Immature natural killer cell (primary cell): ENCODE results near the gene ENSA. TPM values are rescaled to one million over a fixed set of nuclear protein-coding genes. Genes with fewer than 3 reads are reported as not detected.
A peak's percentile ranks its signal among the peaks of the same experiment; 100 is the strongest.
"Not testable (repeated sequence)": the region's sequence is repeated elsewhere in the genome, so short reads cannot be mapped to it uniquely, and the experiment has no call there.

Experiments
- DNase-seq, 3 donors: peaks; one replicate each; pipeline ENCODE4 v3.0.0; 2022; ENCODE audit warnings: mixed read lengths in 1 of 3
- H3K27ac Mint-ChIP-seq, 6 donors: one replicate each; pipeline ENCODE4 v1.8.0; 2020; ENCODE audit warnings: mixed read lengths in 6 of 6, mild to moderate bottlenecking in 5 of 6, inconsistent platforms in 4 of 6, moderate library complexity in 3 of 6
- H3K27me3 Mint-ChIP-seq, 3 donors: one replicate each; pipeline ENCODE4 v1.8.0; 2020 to 2021; ENCODE audit warnings: low read depth in 3 of 3, mild to moderate bottlenecking in 3 of 3, mixed read lengths in 3 of 3, moderate library complexity in 3 of 3, inconsistent platforms in 1 of 3
- H3K36me3 Mint-ChIP-seq, 3 donors: one replicate each; pipeline ENCODE4 v1.8.0; 2020; ENCODE audit warnings: mixed read lengths in 3 of 3, inconsistent platforms in 2 of 3, mild to moderate bottlenecking in 2 of 3
- H3K4me1 Mint-ChIP-seq, 2 donors: one replicate each; pipeline ENCODE4 v1.8.0; 2020; ENCODE audit warnings: inconsistent platforms in 2 of 2, mild to moderate bottlenecking in 2 of 2, mixed read lengths in 2 of 2, moderate library complexity in 1 of 2
- H3K4me3 Mint-ChIP-seq, 5 donors: one replicate each; pipeline ENCODE4 v1.8.0; 2020; ENCODE audit warnings: mild to moderate bottlenecking in 5 of 5, mixed read lengths in 5 of 5, inconsistent platforms in 3 of 5, moderate library complexity in 3 of 5
- H3K9me3 Mint-ChIP-seq, 6 donors: one replicate each; pipeline ENCODE4 v1.8.0; 2020; ENCODE audit warnings: mild to moderate bottlenecking in 6 of 6, mixed read lengths in 6 of 6, inconsistent platforms in 4 of 6, moderate library complexity in 3 of 6
- polyA plus RNA-seq, 3 donors: library from polyadenylated mRNA; unstranded; fragments of 300-500 nt; fragmentation: Illumina TruSeq; gene quantifications; one replicate each; pipeline ENCODE4 v1.2.3, GENCODE V29; 2021

ENSA gene, protein sequence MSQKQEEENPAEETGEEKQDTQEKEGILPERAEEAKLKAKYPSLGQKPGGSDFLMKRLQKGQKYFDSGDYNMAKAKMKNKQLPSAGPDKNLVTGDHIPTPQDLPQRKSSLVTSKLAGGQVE
- polyA plus RNA-seq: 10 to 100 TPM; 52.2 to 97.5 (median 82.3) TPM

DNA sequence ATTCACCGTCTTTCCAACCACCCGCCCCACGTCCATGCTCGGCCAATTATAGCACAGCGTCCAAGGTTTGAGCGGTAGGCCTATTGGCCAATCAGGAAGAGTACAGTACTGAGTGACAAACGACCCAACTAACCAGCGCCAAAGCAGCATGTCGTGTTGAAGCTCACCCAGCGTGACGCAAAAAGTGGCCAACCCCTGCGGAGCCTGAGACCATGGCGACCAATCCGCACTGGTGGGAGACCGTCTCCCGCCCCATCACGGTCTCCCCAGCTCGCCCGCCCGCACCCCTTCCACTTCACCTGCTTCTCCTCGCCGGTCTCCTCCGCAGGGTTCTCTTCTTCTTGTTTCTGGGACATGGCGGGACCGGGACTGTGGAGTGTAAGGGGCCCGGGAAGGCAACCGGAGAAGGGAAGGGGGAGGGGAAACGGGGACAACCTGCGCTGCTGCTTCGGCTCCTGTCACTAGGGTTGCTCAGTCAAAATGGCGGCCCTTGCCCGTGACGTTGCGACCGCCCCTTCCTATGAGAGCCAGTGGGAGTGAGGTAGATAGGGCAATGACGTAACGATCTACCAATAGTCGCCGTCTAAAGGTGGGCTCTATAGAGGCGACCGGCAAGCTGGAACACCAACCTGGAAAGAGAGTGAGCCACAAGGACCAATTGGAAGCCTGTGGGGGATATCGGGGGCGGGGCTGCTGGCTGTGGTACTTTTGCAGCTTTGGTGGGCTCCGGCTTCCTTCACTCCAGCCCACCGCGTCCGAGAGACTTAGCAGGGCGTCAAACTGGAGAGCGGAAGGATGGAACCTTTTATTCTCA is at the start of gene ENSA:
TSS of gene ENSA (minus strand) at position 498 of the 814 bp plus-strand sequence. CDS start at position 356, 142 bp downstream.
- Mint-ChIP-seq H3K27ac (no peak within 1 kb of the TSS), H3K9me3 (no peaks in the 10 kb centered on the region), H3K27me3 (peaks cover 0 to 4% (median 2%) of the 10 kb centered on the region in 3 donors), H3K36me3 (peaks cover 18 to 23% (median 20%) of the 10 kb centered on the region in 3 donors), H3K4me3 (no peak within 1 kb of the TSS), H3K4me1 (peaks cover 3 to 4% of the 10 kb centered on the region in 2 donors)
- DNase-seq: peak; percentile 98

DNA sequence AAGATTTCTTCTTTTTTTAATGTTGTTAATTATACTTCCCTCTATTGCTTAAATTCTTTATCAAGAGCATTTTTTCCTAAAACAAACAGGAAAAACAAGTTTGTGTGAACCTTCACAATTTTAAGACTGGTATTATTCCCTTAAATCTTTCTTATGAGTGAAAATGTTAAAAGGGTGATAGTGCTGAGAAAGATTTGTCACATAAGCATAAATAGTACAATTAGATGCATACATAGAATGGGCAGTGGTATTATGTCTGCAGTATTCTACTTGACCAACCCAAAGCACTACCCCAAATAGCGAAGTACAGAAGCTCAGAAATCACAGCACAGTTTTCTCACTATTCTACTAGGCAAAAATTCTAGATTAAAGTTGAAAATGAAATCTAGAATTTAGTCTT is 49.6 kb upstream of the ENSA start:
- peaks cover 0 to 3% (median 0%) of the 10 kb centered on the region in 3 donors for H3K27me3 Mint-ChIP-seq
- no peaks in the 10 kb centered on the region for H3K9me3 Mint-ChIP-seq
- peaks cover 0 to 7% (median 3%) of the 10 kb centered on the region in 3 donors for H3K36me3 Mint-ChIP-seq
- DNase-seq: no peak
- peaks cover 10 to 23% of the 10 kb centered on the region in 2 donors for H3K4me1 Mint-ChIP-seq
- H3K4me3 Mint-ChIP-seq: no peak overlapping the region
- H3K27ac Mint-ChIP-seq: no peak overlapping the region

DNA sequence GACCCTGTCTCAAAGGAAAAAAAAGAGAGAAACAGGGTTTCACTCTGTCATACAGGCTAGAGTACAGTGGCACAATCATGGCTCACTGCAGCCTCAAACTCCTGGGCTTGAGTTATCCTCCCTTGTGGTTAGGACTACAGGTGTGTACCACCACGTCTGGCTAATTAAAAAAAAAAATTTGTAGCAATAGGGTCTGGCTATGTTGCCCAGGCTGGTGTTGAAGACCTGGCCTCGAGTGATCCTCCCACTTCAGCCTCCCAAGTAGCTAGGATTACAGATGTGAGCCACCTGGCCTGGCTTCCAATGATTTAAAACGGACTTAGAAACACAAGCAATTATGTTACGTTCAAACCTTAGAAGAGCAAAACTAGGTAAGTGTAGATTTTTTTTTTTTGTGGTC is 45.5 kb upstream of the ENSA start:
- no peak for DNase-seq
- peaks cover 0 to 4% (median 0%) of the 10 kb centered on the region in 3 donors for H3K36me3 Mint-ChIP-seq
- H3K27me3 Mint-ChIP-seq: no peaks in the 10 kb centered on the region
- no peak overlapping the region for H3K4me3 Mint-ChIP-seq
- no peak overlapping the region for H3K27ac Mint-ChIP-seq
- peaks cover 2 to 6% of the 10 kb centered on the region in 2 donors for H3K4me1 Mint-ChIP-seq
- no peaks in the 10 kb centered on the region for H3K9me3 Mint-ChIP-seq

DNA sequence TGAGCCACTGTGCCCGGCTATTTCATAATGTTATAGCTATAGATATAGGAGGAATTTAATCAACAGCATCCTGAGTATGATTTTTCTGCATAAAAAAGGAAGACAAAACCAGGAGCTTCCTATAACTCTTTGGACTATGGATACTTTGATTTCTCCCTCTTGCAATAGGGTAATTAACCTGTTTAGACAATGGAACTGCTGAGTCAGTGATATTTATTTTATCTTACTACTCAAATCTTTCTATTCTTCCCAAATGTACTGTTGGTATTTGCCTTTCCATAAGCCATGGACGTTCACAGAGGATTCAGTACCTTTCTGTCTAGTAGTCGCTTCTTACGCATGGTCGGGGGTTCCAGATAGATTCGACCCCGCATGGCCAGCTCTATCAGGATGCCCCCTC is 33.9 kb upstream of the ENSA start:
- DNase-seq: no peak
- Mint-ChIP-seq H3K27me3 (no peaks in the 10 kb centered on the region), H3K9me3 (no peaks in the 10 kb centered on the region), H3K36me3 (peaks cover 19 to 31% (median 22%) of the 10 kb centered on the region in 3 donors), H3K4me1 (peaks cover 6 to 8% of the 10 kb centered on the region in 2 donors), H3K4me3 (no peak overlapping the region), H3K27ac (no peak overlapping the region)

DNA sequence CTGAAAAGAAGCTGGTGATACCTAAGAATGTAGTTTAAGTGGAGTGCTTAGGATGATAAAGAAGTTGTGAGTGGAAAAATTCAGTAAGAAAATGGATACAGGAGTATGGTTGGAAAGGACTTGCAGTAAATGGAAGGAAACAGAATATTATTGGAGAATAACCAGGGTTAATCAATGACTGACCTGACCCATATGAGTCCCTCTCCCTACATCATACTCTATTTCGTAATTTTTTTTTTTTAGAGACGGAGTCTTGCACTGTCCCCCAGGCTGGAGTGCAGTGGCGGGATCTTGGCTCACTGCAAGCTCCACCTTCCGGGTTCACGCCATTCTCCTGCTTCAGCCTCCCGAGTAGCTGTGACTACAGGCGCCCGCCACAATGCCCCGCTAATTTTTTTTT is 33.4 kb upstream of the ENSA start:
- Mint-ChIP-seq H3K27ac (peak overlapping the region in 1 of 6 donors; percentile 14), H3K4me3 (no peak overlapping the region), H3K4me1 (peaks cover 6 to 8% of the 10 kb centered on the region in 2 donors), H3K27me3 (no peaks in the 10 kb centered on the region), H3K36me3 (peaks cover 17 to 35% (median 24%) of the 10 kb centered on the region in 3 donors), H3K9me3 (no peaks in the 10 kb centered on the region)
- DNase-seq: no peak

DNA sequence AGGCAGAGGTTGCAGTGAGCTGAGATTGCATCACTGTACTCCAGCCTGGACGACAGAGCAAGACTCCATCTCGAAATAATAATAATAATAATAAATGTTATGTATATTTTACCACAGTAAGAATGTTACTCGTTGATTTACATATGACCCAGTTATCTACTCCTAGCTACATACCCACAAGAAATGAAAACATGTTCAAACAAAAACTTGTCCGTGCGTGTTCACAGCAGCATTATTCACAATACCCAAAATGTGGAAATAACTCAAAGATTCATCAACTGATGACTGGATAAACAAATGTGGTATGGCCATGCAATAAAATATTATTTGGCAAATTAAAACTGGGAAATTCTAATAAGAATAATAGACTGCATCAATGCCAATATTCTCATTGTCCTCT is 31.7 kb upstream of the ENSA start:
- Mint-ChIP-seq H3K4me1 (peaks cover 5 to 6% of the 10 kb centered on the region in 2 donors), H3K27me3 (no peaks in the 10 kb centered on the region), H3K9me3 (no peaks in the 10 kb centered on the region), H3K27ac (no peak overlapping the region), H3K4me3 (no peak overlapping the region), H3K36me3 (peaks cover 20 to 40% (median 20%) of the 10 kb centered on the region in 3 donors)
- no peak for DNase-seq

DNA sequence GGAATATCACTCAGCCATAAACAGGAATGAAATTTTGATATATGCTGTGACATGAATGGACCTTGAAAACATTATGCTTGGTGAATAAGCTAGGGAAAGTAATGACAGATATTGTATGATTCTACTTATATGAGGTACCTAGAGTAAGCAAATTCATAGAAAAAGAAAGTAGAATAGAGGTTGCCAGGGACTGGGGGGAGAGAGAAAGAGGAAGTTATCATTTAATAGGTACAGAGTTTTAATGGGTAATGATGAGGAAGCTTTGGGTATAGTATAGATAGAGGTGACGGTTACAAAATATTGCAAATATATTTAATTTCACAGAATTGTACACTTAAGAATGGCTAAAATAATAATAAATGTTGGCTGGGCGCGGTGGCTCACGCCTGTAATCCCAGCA is 31.2 kb upstream of the ENSA start:
- Mint-ChIP-seq H3K36me3 (peaks cover 20 to 43% (median 20%) of the 10 kb centered on the region in 3 donors), H3K4me3 (no peak overlapping the region), H3K27me3 (no peaks in the 10 kb centered on the region), H3K9me3 (no peaks in the 10 kb centered on the region), H3K27ac (no peak overlapping the region), H3K4me1 (peaks cover 4 to 6% of the 10 kb centered on the region in 2 donors)
- DNase-seq: no peak

DNA sequence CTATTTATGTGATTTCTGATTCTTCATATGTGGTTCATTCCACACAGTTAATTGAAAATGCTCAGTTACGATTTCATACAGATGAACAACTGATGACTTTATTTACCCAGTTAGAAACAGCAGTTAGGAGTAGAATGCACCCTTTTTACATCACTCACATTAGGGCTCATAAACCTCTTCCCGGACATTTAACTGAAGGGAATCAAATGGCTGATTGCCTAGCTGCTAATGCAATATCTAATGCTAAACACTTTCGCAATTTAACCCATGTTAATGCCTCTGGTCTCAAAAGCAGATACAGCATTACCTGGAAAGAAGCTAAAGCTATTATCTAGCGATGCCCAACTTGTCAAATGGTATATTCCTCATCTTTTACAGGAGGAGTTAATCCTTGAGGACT is 27.7 kb upstream of the ENSA start:
- not testable (repeated sequence) for DNase-seq, H3K9me3 Mint-ChIP-seq, H3K27me3 Mint-ChIP-seq, H3K27ac Mint-ChIP-seq, H3K4me3 Mint-ChIP-seq, H3K4me1 Mint-ChIP-seq
- peaks cover 15 to 43% (median 20%) of the 10 kb centered on the region in 3 donors for H3K36me3 Mint-ChIP-seq

DNA sequence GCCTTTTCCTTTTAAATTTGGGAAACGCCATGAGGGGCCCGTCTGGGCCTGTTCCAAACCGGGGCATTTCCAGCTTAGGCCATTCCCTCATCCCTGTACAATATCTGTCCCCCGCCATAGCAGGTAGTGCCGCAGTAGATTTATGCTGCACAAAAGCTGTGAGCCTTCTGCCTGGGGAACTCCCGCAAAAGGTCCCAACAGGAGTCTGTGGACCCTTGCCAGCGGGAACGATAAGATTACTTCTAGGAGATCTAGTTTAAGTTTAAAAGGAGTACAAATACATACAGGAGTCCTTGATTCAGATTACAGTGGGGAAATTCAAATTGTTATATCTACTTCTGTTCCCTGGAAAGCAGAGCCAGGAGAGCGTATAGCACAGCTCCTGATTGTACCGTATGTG is 25.2 kb upstream of the ENSA start:
- peaks cover 5 to 25% (median 9%) of the 10 kb centered on the region in 3 donors for H3K36me3 Mint-ChIP-seq
- not testable (repeated sequence) for H3K9me3 Mint-ChIP-seq, H3K4me3 Mint-ChIP-seq, H3K27me3 Mint-ChIP-seq, H3K4me1 Mint-ChIP-seq, DNase-seq
- peak overlapping the region in 1 of 6 donors; percentile 6 for H3K27ac Mint-ChIP-seq

DNA sequence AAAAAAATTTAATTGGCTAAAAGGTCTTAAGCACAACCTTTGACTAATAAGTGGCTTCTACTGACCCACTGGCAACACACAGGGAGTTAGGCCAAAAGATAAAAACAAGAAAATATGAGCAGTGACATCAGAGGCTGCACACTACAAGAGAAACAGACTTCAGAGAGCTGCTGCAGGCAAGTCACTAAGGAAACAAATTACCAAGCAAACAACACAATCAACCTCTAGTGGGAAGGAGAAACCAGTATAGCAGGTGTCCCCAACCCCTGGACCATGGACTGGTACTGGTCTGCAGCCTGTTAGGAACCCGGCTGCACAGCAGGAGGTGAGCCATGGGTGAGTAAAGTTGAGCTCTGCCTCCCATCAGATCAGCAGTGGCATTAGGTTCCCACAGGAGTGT is 20.8 kb upstream of the ENSA start:
- H3K36me3 Mint-ChIP-seq: peaks cover 13 to 25% (median 24%) of the 10 kb centered on the region in 3 donors
- peaks cover 4 to 6% of the 10 kb centered on the region in 2 donors for H3K4me1 Mint-ChIP-seq
- no peaks in the 10 kb centered on the region for H3K9me3 Mint-ChIP-seq
- H3K27me3 Mint-ChIP-seq: no peaks in the 10 kb centered on the region
- DNase-seq: no peak
- no peak overlapping the region for H3K27ac Mint-ChIP-seq
- H3K4me3 Mint-ChIP-seq: no peak overlapping the region

DNA sequence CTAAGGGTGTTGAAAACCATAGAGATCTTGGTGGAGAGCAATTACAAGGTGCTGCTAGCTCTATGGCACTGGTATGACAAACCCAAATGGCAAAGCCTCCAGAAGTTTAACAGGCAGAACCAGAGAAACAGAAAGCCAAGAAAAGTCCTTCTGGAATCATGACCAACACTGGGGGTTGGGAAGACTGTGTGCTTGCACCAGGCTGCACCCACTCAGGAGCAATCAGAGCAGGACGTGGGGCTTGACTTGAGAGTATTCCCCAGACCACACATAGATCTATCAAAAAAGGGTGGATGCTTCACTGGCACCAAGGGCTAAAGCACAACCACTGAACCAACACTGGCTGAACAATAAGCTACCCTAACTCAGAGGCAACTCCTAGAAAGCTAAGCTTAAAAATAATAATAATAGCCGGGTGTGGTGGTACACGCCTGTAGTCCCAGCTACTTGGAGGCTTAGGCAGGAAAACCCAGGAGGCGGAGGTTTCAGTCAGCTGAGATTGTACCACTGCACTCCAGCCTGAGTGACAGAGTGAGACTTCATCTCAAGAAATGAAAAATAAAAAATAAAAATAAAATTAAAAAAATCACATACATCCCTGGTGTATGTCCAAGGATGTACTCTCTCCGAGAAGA is 20.1 kb upstream of the ENSA start:
- Mint-ChIP-seq H3K36me3 (peaks cover 13 to 25% (median 24%) of the 10 kb centered on the region in 3 donors), H3K27me3 (no peaks in the 10 kb centered on the region), H3K4me3 (no peak overlapping the region), H3K9me3 (no peaks in the 10 kb centered on the region), H3K4me1 (peaks cover 4 to 6% of the 10 kb centered on the region in 2 donors), H3K27ac (peak overlapping the region in 1 of 6 donors; percentile 35)
- DNase-seq: no peak

DNA sequence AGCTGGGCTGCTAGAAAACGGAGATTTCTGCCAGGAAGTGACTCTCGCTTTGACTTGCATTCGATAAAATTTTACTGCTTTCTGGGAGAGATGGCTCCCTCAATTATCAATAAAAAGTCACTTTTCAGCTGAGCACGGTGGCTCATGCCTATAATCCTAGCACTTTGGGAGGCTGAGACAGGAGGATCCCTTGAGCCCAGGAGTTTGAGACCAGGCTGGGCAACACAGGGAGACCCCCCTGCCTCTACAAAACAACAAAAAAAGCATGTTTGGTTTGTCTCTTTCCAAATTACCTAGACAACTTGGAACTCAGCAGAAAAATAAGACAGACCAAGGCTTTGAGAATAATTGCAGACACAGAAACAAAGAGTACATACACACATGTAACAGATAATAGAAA is 12.9 kb upstream of the ENSA start:
- H3K27ac Mint-ChIP-seq: no peak overlapping the region
- H3K27me3 Mint-ChIP-seq: no peaks in the 10 kb centered on the region
- peaks cover 4 to 5% (median 5%) of the 10 kb centered on the region in 3 donors for H3K36me3 Mint-ChIP-seq
- no peak overlapping the region for H3K4me3 Mint-ChIP-seq
- H3K4me1 Mint-ChIP-seq: no peaks in the 10 kb centered on the region
- no peak for DNase-seq
- H3K9me3 Mint-ChIP-seq: no peaks in the 10 kb centered on the region

DNA sequence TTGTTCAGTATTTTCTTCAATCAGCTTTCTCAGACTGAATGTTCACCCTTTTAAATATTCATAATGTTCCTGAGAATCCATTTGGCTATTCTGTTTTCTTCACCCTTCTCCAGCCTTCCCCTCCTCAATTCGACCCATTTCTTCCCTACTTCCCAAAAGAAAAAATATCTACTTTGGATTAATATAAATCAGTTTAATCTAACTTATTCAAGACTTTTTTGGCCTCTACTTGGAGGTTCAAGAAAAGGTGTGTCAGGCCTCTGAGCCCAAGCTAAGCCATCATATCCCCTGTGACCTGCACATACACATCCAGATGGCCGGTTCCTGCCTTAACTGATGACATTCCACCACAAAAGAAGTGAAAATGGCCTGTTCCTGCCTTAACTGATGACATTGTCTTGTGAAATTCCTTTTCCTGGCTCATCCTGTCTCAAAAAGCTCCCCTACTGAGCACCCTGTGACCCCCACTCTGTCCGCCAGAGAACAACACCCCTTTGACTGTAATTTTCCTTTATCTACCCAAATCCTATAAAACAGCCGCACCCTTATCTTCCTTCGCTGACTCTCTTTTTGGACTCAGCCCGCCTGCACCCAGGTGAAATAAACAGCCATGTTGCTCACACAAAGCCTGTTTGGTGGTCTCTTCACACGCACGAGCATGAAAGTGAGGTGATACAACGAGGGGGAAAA is 11.9 kb upstream of the ENSA start:
- not testable (repeated sequence) for H3K4me3 Mint-ChIP-seq, H3K36me3 Mint-ChIP-seq, H3K4me1 Mint-ChIP-seq, H3K27ac Mint-ChIP-seq, H3K9me3 Mint-ChIP-seq, H3K27me3 Mint-ChIP-seq, DNase-seq

DNA sequence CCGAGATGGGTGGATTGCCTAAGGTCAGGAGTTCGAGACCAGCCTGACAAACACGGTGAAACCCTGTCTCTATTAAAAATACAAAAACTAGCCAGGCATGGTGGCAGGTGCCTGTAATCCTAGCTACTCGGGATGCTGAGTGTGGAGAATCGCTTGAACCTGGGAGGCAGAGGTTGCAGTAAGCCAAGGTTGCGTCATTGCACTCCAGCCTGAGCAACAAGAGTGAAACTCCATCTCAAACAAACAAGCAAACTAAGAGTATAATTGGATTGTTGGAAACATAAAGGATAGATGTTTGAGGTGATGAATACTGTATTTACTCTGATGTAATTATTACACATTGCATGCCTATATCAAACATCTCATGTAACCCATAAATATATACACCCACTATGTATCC is 9.0 kb upstream of the ENSA start:
- not testable (repeated sequence) for H3K4me3 Mint-ChIP-seq, H3K27ac Mint-ChIP-seq, H3K9me3 Mint-ChIP-seq, H3K36me3 Mint-ChIP-seq, H3K4me1 Mint-ChIP-seq, DNase-seq, H3K27me3 Mint-ChIP-seq
